ENCODE data around the gene TBL1X. TPM values are rescaled to one million over a fixed set of nuclear protein-coding genes. Genes with fewer than 3 reads are reported as not detected.

The TBL1X gene
- polyA plus RNA-seq, 3 donors = 12.5 to 19.5 (median 13.8) TPM

DNA sequence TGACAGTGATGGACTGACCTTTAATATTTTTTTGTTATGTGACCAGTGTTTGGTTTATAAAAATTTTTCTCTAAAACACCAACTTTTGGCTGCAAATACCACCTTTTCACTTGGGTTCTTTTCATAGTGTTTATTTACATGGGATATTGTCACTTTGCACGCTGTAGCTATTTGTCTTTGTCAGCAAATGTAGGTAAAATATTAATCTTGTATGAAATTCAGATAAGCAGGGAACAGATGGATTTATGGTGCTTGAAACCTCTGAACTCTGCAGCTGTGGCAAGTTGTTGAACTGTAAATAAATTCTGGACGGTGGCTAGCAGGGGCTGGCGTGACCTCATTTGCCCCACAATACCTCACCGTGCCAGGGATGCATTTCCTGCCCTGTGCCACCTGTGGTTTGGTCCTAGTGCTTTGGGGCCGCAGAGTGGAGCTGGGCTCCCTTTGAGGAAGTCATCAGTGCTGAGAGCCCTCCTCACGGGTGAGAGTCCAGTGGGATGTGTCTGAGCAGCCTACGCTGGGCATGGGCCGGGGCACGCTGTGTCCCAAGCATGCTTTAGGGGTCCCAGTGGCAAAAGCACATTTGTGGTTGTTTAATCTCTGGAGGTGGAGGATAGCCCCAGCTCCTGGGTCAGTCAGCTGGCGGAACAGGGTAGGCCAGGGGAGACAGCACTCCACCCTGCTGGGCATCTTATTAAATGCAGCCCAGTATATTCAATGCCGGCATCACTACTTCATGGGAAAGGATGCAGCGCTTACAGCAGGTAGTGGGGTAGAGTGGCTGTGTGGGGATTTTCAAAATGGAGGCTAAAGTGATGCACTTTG is 108.6 kb downstream of the TBL1X start:
- H3K4me2 ChIP-seq (replicated peaks; ENCODE audit: extremely low read depth, low read length, poor library complexity, severe bottlenecking) = no peak overlapping the region

DNA sequence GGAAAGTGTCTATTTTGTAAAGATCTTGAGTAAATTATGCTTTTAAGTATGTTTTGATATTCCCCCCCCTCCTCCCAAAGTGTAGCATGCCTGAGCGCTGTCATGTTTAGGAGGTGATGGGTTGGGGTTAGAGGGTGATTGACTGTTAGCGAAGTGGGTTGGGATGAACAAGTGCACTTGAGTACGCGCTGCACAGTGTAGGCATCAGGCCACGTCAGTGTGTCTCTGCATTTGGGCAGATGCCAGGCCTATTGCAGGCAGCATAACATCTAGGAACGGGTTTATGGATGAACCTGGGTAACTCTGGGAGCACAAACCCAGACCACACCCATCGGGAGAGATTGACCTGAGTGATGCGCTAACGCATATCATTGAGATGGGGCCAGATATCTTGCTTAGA is 111.2 kb downstream of the TBL1X start:
- H3K4me2 ChIP-seq (replicated peaks; ENCODE audit: extremely low read depth, low read length, poor library complexity, severe bottlenecking) = no peak overlapping the region
- no peaks in the 10 kb centered on the region for H3K36me3 ChIP-seq (replicated peaks in 1 of 2; ENCODE audit: control insufficient read depth in 1 of 2, insufficient read depth in 2 of 2, low read length in 2 of 2)
- intact Hi-C loops (cut with micrococcal nuclease) = no loop called here
- no peak overlapping the region for H3K27ac Mint-ChIP-seq
- peaks cover 1 to 14% (median 2%) of the 10 kb centered on the region in 3 donors for H3K27me3 Mint-ChIP-seq (ENCODE audit: low read depth in 3 of 3)
- no peak overlapping the region for H3K9ac ChIP-seq (ENCODE audit: insufficient read depth, low read length, poor library complexity, severe bottlenecking)
- peaks cover 100% of the 10 kb centered on the region for H4K20me1 ChIP-seq (ENCODE audit: insufficient read depth, low read length)
- peaks cover 3% of the 10 kb centered on the region for H3K79me2 ChIP-seq (ENCODE audit: insufficient read depth, low read length)
- WGBS (ENCODE audit: insufficient coverage) = 100% methylated on average over 3 of the region's 9 CpGs
- no peaks in the 10 kb centered on the region for H3K27me3 ChIP-seq (ENCODE audit: control insufficient read depth in 2 of 2, insufficient read depth in 2 of 2, low read length in 2 of 2)
- no peaks in the 10 kb centered on the region for H3K9me3 ChIP-seq (replicated peaks in 1 of 2; ENCODE audit: control insufficient read depth in 1 of 2, insufficient read depth in 1 of 2, low read length in 2 of 2)
- no peak overlapping the region for H2AFZ ChIP-seq (ENCODE audit: insufficient read depth, low read depth, low read length, poor library complexity, severe bottlenecking)
- H3K4me3 ChIP-seq (replicated peaks in 1 of 3; ENCODE audit: low read depth in 2 of 3, low read length in 3 of 3) = no peak overlapping the region
- H3K4me1 Mint-ChIP-seq = peaks cover 5% of the 10 kb centered on the region
- TF ChIP-seq, protein P1, sequence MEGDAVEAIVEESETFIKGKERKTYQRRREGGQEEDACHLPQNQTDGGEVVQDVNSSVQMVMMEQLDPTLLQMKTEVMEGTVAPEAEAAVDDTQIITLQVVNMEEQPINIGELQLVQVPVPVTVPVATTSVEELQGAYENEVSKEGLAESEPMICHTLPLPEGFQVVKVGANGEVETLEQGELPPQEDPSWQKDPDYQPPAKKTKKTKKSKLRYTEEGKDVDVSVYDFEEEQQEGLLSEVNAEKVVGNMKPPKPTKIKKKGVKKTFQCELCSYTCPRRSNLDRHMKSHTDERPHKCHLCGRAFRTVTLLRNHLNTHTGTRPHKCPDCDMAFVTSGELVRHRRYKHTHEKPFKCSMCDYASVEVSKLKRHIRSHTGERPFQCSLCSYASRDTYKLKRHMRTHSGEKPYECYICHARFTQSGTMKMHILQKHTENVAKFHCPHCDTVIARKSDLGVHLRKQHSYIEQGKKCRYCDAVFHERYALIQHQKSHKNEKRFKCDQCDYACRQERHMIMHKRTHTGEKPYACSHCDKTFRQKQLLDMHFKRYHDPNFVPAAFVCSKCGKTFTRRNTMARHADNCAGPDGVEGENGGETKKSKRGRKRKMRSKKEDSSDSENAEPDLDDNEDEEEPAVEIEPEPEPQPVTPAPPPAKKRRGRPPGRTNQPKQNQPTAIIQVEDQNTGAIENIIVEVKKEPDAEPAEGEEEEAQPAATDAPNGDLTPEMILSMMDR (IDR thresholded peaks at IDR 0.05) = no peak
- H3K4me3 Mint-ChIP-seq = no peak overlapping the region
- no peak overlapping the region for H3K27ac ChIP-seq (ENCODE audit: low read depth in 1 of 2, low read length in 2 of 2)
- H3K4me1 ChIP-seq (ENCODE audit: control insufficient read depth in 1 of 2, insufficient read depth in 2 of 2, low read length in 2 of 2) = no peaks in the 10 kb centered on the region
- peaks cover 3 to 10% of the 10 kb centered on the region in 2 donors for H3K36me3 Mint-ChIP-seq
- DNase-seq = no peak
- peaks cover 0 to 4% (median 0%) of the 10 kb centered on the region in 7 donors for H3K9me3 Mint-ChIP-seq

More for the DNA sequence above, 108.6 kb downstream of the TBL1X start:
- peaks cover 3% of the 10 kb centered on the region for H3K79me2 ChIP-seq (ENCODE audit: insufficient read depth, low read length)
- Mint-ChIP-seq H3K36me3 (peaks cover 3 to 11% of the 10 kb centered on the region in 2 donors), H3K27ac (no peak overlapping the region), H3K27me3 (ENCODE audit: low read depth in 3 of 3) (peaks cover 1 to 16% (median 2%) of the 10 kb centered on the region in 3 donors), H3K4me1 (peaks cover 2% of the 10 kb centered on the region), H3K9me3 (no peaks in the 10 kb centered on the region), H3K4me3 (no peak overlapping the region)
- peaks cover 100% of the 10 kb centered on the region for H4K20me1 ChIP-seq (ENCODE audit: insufficient read depth, low read length)
- intact Hi-C loops (cut with micrococcal nuclease) = no loop called here
- no peaks in the 10 kb centered on the region for H3K4me1 ChIP-seq (ENCODE audit: control insufficient read depth in 1 of 2, insufficient read depth in 2 of 2, low read length in 2 of 2)
- no peak overlapping the region for H2AFZ ChIP-seq (ENCODE audit: insufficient read depth, low read depth, low read length, poor library complexity, severe bottlenecking)
- no peak overlapping the region for H3K9ac ChIP-seq (ENCODE audit: insufficient read depth, low read length, poor library complexity, severe bottlenecking)
- H3K9me3 ChIP-seq (replicated peaks in 1 of 2; ENCODE audit: control insufficient read depth in 1 of 2, insufficient read depth in 1 of 2, low read length in 2 of 2) = no peaks in the 10 kb centered on the region
- H3K27me3 ChIP-seq (ENCODE audit: control insufficient read depth in 2 of 2, insufficient read depth in 2 of 2, low read length in 2 of 2) = no peaks in the 10 kb centered on the region
- TF ChIP-seq, protein P1 (IDR thresholded peaks at IDR 0.05) = no peak
- WGBS (ENCODE audit: insufficient coverage) = no CpG with 5 or more reads among the region's 12 CpGs
- H3K36me3 ChIP-seq (replicated peaks in 1 of 2; ENCODE audit: control insufficient read depth in 1 of 2, insufficient read depth in 2 of 2, low read length in 2 of 2) = no peaks in the 10 kb centered on the region
- H3K27ac ChIP-seq (ENCODE audit: low read depth in 1 of 2, low read length in 2 of 2) = no peak overlapping the region
- DNase-seq = no peak
- no peak overlapping the region for H3K4me3 ChIP-seq (replicated peaks in 1 of 3; ENCODE audit: low read depth in 2 of 3, low read length in 3 of 3)
